ENCODE measurements around the gene SLC44A1.

The SLC44A1 gene

DNA sequence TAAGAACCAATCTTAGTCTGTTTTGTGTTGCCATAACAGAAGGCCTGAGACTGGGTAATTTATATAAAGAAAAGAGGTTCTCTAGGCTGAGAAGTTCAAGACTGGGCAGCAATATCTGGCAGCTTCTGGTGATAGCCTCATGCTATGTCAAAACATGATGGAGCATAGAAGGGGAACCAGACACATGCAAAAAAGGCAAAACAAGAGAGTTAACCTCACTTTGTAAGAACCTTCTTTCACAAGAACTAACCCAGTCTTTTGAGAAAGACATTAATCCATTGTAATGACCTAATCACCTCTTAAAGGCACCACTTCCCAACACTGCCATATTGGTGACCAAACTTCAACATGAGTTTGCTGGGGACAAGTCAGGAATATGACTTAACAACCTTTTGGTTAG, 240.7 kb downstream of the SLC44A1 start:
- Histone ChIP-seq H3K4me1 (ENCODE audit: control insufficient read depth in 5 of 5, insufficient read depth in 5 of 5, low read length in 5 of 5) (no peaks in the 10 kb centered on the region), H3K4me3 (ENCODE audit: low read depth in 1 of 5, low read length in 5 of 5) (no peak overlapping the region)

More for the DNA sequence above, 240.7 kb downstream of the SLC44A1 start:
- no peaks in the 10 kb centered on the region for H3K27me3 ChIP-seq (ENCODE audit: control insufficient read depth in 5 of 5, insufficient read depth in 4 of 5, low read length in 5 of 5)
- no peak overlapping the region for H3K9ac ChIP-seq (ENCODE audit: low read length in 5 of 5)
- peaks cover 0 to 7% (median 0%) of the 10 kb centered on the region in 5 donors for H3K36me3 ChIP-seq (ENCODE audit: control insufficient read depth in 5 of 5, insufficient read depth in 5 of 5, low read length in 5 of 5)
- H3K27ac ChIP-seq (ENCODE audit: low read depth, low read length) = no peak overlapping the region
- H3K9me3 ChIP-seq (ENCODE audit: control insufficient read depth in 5 of 5, low read length in 5 of 5) = no peaks in the 10 kb centered on the region

Data from subcutaneous abdominal adipose tissue (tissue), 5 donors.